Measurements from ENCODE around the gene SAPCD1.
"Not testable (repeated sequence)": the region's sequence is repeated elsewhere in the genome, so short reads cannot be mapped to it uniquely, and the experiment has no call there.

The SAPCD1 gene

GRCh38 chr6:31778999-31779885 lies 16.8 kb downstream of the SAPCD1 start:
- DNase-seq: no peak

- no peak for DNase-seq
Observed at GRCh38 chr6:31779908-31780307, 17.5 kb downstream of the SAPCD1 start.

GRCh38 chr6:31780507-31781243 lies 18.2 kb downstream of the SAPCD1 start:
- no peak for DNase-seq

GRCh38 chr6:31781244-31782125 lies 19.0 kb downstream of the SAPCD1 start:
- no peak for DNase-seq

GRCh38 chr6:31782126-31782855 lies 19.8 kb downstream of the SAPCD1 start:
- no peak for DNase-seq

GRCh38 chr6:31784098-31784925 lies 21.9 kb downstream of the SAPCD1 start:
- DNase-seq: no peak

GRCh38 chr6:31785475-31785874 lies 23.0 kb downstream of the SAPCD1 start:
- DNase-seq: no peak

GRCh38 chr6:31791324-31792089 lies 29.1 kb downstream of the SAPCD1 start:
- no peak for DNase-seq

GRCh38 chr6:31792090-31792374 lies 29.6 kb downstream of the SAPCD1 start:
- DNase-seq: no peak

- no peak for DNase-seq
Observed at GRCh38 chr6:31792761-31793171, 30.3 kb downstream of the SAPCD1 start.

- DNase-seq: not testable (repeated sequence)
Observed at GRCh38 chr6:31793927-31794245, 31.4 kb downstream of the SAPCD1 start.

GRCh38 chr6:31794294-31794865 lies 31.9 kb downstream of the SAPCD1 start:
- DNase-seq: no peak

- no peak for DNase-seq
Observed at GRCh38 chr6:31794866-31795615, 32.6 kb downstream of the SAPCD1 start.

- peak; percentile 81 for DNase-seq
Observed at GRCh38 chr6:31795616-31796298, 33.3 kb downstream of the SAPCD1 start, which contains the start of gene VARS1. Gene VARS1, minus strand, starts transcription at chr6:31795752. Its CDS starts 535 bp downstream, at chr6:31795217.

GRCh38 chr6:31796993-31797385 lies 34.5 kb downstream of the SAPCD1 start:
- no peak for DNase-seq

GRCh38 chr6:31797588-31797987 lies 35.1 kb downstream of the SAPCD1 start:
- peak; percentile 23 for DNase-seq

GRCh38 chr6:31799781-31800180 lies 37.3 kb downstream of the SAPCD1 start:
- no peak for DNase-seq

GRCh38 chr6:31801031-31801927 lies 38.8 kb downstream of the SAPCD1 start:
- DNase-seq: not testable (repeated sequence)
